Measurements from ENCODE around the gene COPG1.

The COPG1 gene

GRCh38 chr3:129314386-129315222 is 65.2 kb downstream of the COPG1 start:
- DNase-seq (ENCODE audit: low read depth in 3 of 3), result peak; percentile 32 to 51 (median 44)

DNA sequence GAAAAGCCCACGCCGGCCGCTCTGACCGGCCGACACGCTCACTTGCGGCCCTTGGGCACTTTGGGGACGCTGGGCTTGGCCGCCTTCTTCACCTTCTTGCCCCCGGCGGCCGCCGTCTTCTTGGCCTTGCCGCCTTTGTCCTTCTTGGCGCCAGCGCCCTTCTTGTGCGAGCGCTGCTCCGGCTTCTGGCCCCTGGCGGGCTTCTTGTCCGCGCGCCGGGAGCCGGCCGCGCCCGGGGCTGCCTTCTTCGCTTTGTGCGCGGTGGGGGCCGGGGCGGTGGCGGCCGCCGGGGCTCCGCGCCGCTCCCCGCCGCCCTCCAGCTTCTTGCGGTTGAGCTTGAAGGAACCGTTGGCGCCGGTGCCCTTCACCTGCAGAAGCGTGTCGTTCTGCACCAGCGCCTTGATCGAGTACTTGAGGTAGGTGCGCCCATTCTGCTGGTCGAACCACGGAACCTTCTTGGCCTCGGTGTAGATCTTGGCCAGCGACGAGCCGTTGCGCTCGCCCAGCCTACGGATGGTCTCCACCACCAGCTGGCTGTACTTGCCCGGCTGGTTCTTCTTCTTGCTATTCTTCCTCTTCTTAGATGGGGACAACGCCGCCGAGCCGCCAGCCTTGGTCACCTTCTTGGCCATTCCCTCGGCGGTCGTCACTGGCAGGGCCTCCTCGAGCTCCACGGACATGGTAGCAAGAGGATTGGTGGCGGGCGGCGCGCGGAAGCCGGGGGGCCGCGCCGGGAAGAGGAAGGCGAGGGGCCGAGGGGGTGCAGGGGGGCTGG is 66.0 kb downstream of the COPG1 start:
- peak in 1 of 3 donors; percentile 23 for DNase-seq (ENCODE audit: low read depth in 3 of 3)

GRCh38 chr3:129315998-129316247 is 66.5 kb downstream of the COPG1 start:
- DNase-seq (ENCODE audit: low read depth in 3 of 3), result no peak

DNA sequence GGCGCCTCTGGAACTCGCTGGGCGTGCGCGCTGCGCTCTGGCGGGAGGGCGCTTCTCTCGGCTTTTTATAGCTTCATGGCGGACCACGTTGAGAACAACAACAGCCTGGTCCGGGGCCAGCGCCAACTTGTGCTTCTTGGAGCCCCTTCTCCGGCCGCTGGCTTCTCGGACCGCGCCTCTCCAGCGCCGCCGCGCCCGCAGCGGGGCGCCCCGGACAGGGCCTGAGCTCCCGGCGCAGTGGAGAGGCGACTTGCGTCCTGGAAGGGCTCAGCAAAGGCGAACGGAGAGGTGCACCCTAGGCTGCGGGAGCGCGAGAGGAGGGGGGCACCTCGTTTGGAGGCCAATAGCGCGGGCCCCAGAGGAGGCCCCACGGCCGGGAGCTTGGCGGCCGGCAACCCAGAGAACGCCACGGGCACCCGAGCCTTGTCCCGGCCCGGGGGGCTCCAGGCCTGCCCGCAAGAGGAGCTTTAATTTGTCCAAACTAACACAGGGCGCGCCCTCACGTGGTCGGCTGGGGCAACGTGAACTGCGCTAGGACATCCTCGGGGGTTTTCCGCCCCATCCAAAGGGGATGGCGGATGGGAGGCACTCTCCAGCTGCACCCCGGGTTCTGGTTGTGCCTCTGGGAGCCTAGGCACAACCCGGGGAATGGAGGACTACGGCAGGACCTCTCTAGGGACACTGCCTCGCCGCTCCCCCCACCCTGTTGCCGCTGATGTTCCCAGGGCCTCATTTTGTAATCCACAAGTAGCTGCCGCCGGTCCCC is 67.0 kb downstream of the COPG1 start:
- DNase-seq (ENCODE audit: low read depth in 3 of 3), result peak; percentile 72 to 91 (median 88)

DNA sequence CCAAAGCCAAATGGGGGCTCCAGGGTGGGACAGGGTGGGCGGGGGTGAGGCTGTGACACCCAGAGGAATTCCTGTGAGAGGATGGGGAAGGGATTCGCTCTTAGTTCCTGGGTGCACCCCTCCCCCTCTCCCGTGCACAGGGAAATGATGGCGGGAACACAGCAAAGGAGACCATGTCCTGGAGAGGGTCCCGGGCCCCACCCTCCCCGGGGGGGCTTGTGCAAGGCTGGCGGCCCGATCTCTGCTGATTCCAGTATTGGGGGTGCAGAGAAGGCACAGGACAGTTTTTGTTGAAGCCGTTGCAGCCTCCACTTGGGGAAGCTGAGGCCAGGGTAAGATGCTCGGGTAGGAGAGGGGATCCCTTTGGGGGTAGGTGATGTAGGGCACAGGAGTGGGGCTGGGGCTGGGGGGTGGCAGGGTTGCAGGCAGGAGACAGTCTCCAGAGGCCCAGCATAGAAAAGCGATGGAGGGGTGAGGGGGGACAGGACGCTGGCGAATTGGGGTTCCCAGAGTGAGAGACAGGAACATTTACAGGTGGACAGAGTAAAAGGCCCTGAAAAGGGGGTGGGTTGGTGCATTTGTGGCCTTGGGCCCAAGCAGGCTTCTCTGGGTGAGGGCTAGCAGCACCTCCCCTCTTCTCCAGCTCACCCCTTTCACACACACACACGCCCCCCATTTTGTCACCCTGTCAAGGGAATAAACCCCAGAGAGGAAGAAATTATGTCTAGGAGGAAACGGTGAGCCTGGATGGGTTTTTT is 67.8 kb downstream of the COPG1 start:
- DNase-seq (ENCODE audit: low read depth in 3 of 3), result no peak

GRCh38 chr3:129317848-129318247 is 68.4 kb downstream of the COPG1 start:
- no peak for DNase-seq (ENCODE audit: low read depth in 3 of 3)

- DNase-seq (ENCODE audit: low read depth in 3 of 3), result no peak
These were observed 69.5 kb downstream of the COPG1 start for GRCh38 chr3:129318921-129319320.

DNA sequence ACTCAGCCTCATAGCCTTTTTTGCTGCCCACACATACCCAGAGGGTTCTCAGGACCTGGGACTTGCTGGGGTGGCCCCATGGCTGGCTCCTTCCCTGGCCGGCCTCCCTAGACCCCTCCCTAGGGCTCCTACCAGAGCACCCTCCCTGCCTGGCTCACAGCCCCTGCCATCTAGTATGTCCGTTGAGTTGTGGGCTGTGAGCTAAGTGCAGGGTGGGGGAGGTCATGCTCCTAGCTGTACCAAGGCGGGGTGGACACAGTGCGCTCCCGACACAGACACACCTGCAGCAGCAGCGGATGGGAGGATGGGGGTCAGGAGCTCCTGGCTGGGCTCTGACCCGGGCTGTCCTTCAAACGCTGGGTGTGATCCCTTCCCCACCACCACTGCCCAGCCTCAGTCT is 70.9 kb downstream of the COPG1 start:
- DNase-seq (ENCODE audit: low read depth in 3 of 3), result no peak

GRCh38 chr3:129320825-129321487 is 71.5 kb downstream of the COPG1 start:
- no peak for DNase-seq (ENCODE audit: low read depth in 3 of 3)

- no peak for DNase-seq (ENCODE audit: low read depth in 3 of 3)
These were observed 72.5 kb downstream of the COPG1 start for GRCh38 chr3:129321887-129322286.

DNA sequence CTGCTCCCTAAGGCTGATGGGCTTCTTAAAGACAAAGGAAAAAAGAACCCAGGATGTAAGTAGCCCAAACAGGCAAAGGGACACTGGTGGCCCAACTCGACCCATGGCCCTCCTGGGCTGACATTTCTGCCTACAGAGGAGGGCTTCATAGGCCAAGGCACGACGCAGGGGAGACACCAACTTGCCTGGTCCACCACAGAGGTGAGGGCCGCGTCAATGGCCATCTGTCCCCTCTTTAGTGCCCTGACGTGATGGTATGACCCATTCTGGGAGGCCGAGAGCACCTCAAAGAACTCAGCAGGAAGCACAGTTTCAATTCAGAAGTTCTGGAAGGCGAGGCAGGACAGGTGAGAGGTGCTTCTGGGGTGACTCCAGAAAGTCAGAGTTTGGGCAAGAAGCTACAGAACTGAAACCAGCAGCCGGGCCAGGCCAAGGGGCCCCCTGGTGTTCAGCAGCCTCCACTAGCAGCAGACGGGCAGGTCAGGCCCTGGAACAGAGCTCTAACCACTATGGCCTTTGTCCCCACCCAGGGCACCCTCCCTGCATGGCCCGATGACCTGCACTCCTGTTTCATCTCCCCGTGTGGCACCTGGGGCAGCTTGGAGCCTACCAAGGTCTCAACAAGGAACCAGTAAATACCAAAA is 74.4 kb downstream of the COPG1 start:
- no peak for DNase-seq (ENCODE audit: low read depth in 3 of 3)

GRCh38 chr3:129324855-129325254 is 75.4 kb downstream of the COPG1 start:
- no peak for DNase-seq (ENCODE audit: low read depth in 3 of 3)

GRCh38 chr3:129325383-129325782 is 76.0 kb downstream of the COPG1 start:
- DNase-seq (ENCODE audit: low read depth in 3 of 3), result no peak

- no peak for DNase-seq (ENCODE audit: low read depth in 3 of 3)
These were observed 76.7 kb downstream of the COPG1 start for GRCh38 chr3:129326138-129326537.

- DNase-seq (ENCODE audit: low read depth in 3 of 3), result no peak
These were observed 77.2 kb downstream of the COPG1 start for GRCh38 chr3:129326595-129326994.

Data from stimulated activated CD4-positive, alpha-beta T cell treated with anti-CD3 and anti-CD28 coated beads, TNF-alpha, amount 100 ng/mL, for 48 hours (primary cell).